MM.1S (cell line): ENCODE results near the gene POPDC3.

ENCODE experiments used
- DNase-seq: peaks from one replicate; pipeline ENCODE4 v3.0.0-alpha.2; 2015
- H2AFZ ChIP-seq: fragments of 300-600 bp; sonication (generic); 2 replicates; pipeline ENCODE4 v1.6.0; 2016; ENCODE audit warnings: antibody characterized with exemption, low read length
- H3F3A ChIP-seq: fragments of 300-600 bp; sonication (generic); 2 replicates; pipeline ENCODE4 v1.6.1; 2016; ENCODE audit warnings: mild to moderate bottlenecking, antibody characterized with exemption, low read length, moderate library complexity, mixed read lengths; ENCODE audit not compliant: insufficient read depth
- H3K27ac ChIP-seq: fragments of 300-600 bp; sonication (generic); 2 replicates; pipeline ENCODE4 v1.5.1; 2016; ENCODE audit warnings: mild to moderate bottlenecking, low read length
- H3K27me3 ChIP-seq: fragments of 300-600 bp; sonication (generic); replicated peaks from 2 replicates; pipeline ENCODE4 v1.6.0; 2016; ENCODE audit warnings: low read length; ENCODE audit not compliant: insufficient read depth
- H3K36me3 ChIP-seq: fragments of 300-600 bp; sonication (generic); replicated peaks from 2 replicates; pipeline ENCODE4 v1.6.1; 2016; ENCODE audit warnings: mild to moderate bottlenecking, low read length, mixed read lengths; ENCODE audit not compliant: insufficient read depth
- H3K4me1 ChIP-seq: fragments of 300-600 bp; sonication (generic); 2 replicates; pipeline ENCODE4 v1.6.1; 2016; ENCODE audit warnings: low read length, mixed read lengths
- H3K4me2 ChIP-seq: fragments of 300-600 bp; sonication (generic); 2 replicates; pipeline ENCODE4 v1.6.0; 2016; ENCODE audit warnings: low read depth, low read length
- H3K4me3 ChIP-seq: fragments of 300-600 bp; sonication (generic); 2 replicates; pipeline ENCODE4 v1.5.1; 2016; ENCODE audit warnings: low read length, mixed read lengths
- H3K79me2 ChIP-seq: fragments of 300-600 bp; sonication (generic); 2 replicates; pipeline ENCODE4 v1.6.1; 2016; ENCODE audit warnings: mixed run types, low read length, mixed read lengths
- H3K9ac ChIP-seq: fragments of 300-600 bp; sonication (generic); 2 replicates; pipeline ENCODE4 v1.6.1; 2016; ENCODE audit warnings: low read length, mixed read lengths
- H3K9me2 ChIP-seq: fragments of 300-600 bp; sonication (generic); replicated peaks from 2 replicates; pipeline ENCODE4 v1.6.1; 2016; ENCODE audit warnings: mild to moderate bottlenecking, low read length, mixed read lengths; ENCODE audit not compliant: insufficient read depth
- H3K9me3 ChIP-seq: fragments of 300-600 bp; sonication (generic); replicated peaks from 2 replicates; pipeline ENCODE4 v1.6.1; 2016; ENCODE audit warnings: mild to moderate bottlenecking, low read length, mixed read lengths; ENCODE audit not compliant: insufficient read depth
- H4K20me1 ChIP-seq: fragments of 300-600 bp; sonication (generic); 2 replicates; pipeline ENCODE4 v1.6.1; 2016; ENCODE audit warnings: mild to moderate bottlenecking, low read length, moderate library complexity, mixed read lengths; ENCODE audit not compliant: insufficient read depth
- EZH2 ChIP-seq: fragments of 300-600 bp; sonication (generic); optimal IDR thresholded peaks from 2 replicates; pipeline ENCODE3; 2017; ENCODE audit warnings: low read depth, mild to moderate bottlenecking, antibody characterized with exemption, low read length, mixed read lengths
- EZH2phosphoT487 ChIP-seq: fragments of 300-600 bp; sonication (generic); IDR thresholded peaks from 2 replicates; pipeline ENCODE4 v1.6.1; 2018; ENCODE audit warnings: antibody characterized with exemption, low read length
- TF ChIP-seq, protein P1 (sequence below): fragments of 300-600 bp; sonication (generic); IDR thresholded peaks from 2 replicates; pipeline ENCODE4 v1.5.1; 2016; ENCODE audit warnings: antibody characterized with exemption, low read length, mixed read lengths

POPDC3 gene

DNA sequence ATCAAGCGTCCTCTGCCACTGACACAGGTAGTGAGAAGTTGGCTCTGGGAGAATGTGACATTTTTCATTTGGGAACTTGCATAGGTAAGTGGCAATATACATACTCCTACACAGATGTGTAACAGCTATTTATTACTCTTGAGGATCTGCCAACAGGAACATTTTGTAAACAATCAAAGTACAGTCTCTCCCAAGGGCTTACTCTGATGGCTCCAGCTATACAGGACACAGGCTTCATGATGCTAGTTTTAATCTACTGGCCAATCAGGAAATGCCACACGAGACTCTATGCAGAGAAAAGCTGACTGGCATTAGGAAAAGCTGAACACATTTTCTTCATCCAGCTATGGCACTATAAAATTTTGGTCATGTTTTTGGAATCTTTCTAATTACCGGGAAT lies 57.8 kb downstream of the POPDC3 start:
- Histone ChIP-seq H3K9me3 (no peaks in the 10 kb centered on the region), H3K27ac (no peak overlapping the region), H2AFZ (no peak overlapping the region), H3K79me2 (no peaks in the 10 kb centered on the region), H3K9ac (no peak overlapping the region), H3K4me3 (no peak overlapping the region), H3F3A (no peaks in the 10 kb centered on the region), H3K4me1 (no peaks in the 10 kb centered on the region), H3K36me3 (no peaks in the 10 kb centered on the region), H4K20me1 (no peaks in the 10 kb centered on the region), H3K4me2 (no peak overlapping the region), H3K9me2 (no peaks in the 10 kb centered on the region), H3K27me3 (no peaks in the 10 kb centered on the region)
- TF ChIP-seq EZH2 (no peak), EZH2phosphoT487 (no peak)
- TF ChIP-seq, protein P1, sequence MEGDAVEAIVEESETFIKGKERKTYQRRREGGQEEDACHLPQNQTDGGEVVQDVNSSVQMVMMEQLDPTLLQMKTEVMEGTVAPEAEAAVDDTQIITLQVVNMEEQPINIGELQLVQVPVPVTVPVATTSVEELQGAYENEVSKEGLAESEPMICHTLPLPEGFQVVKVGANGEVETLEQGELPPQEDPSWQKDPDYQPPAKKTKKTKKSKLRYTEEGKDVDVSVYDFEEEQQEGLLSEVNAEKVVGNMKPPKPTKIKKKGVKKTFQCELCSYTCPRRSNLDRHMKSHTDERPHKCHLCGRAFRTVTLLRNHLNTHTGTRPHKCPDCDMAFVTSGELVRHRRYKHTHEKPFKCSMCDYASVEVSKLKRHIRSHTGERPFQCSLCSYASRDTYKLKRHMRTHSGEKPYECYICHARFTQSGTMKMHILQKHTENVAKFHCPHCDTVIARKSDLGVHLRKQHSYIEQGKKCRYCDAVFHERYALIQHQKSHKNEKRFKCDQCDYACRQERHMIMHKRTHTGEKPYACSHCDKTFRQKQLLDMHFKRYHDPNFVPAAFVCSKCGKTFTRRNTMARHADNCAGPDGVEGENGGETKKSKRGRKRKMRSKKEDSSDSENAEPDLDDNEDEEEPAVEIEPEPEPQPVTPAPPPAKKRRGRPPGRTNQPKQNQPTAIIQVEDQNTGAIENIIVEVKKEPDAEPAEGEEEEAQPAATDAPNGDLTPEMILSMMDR = no peak
- no peak for DNase-seq

DNA sequence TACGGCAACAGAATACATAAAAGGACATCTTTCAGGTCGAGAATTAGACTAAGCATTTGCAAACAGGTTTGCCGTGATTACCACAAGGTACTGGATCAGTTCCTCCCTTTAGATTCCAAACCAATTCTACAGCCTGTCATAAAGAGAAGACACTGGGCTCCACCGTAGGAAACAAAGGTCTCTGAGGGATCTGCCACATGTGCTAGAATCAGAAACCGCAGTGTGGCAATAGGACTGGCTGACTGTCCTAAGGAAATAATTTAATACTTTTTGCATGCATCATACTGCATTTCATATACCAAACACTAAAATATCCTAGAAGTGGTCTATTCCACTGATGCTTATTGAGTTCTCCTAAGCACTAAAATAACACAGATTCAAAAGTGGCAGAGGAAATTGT lies 59.2 kb downstream of the POPDC3 start:
- Histone ChIP-seq H3K9ac (no peak overlapping the region), H3K79me2 (no peaks in the 10 kb centered on the region), H3K27ac (no peak overlapping the region), H3K9me3 (no peaks in the 10 kb centered on the region), H3K4me2 (no peak overlapping the region), H2AFZ (no peak overlapping the region), H4K20me1 (no peaks in the 10 kb centered on the region), H3K36me3 (no peaks in the 10 kb centered on the region), H3K4me1 (no peaks in the 10 kb centered on the region), H3K4me3 (no peak overlapping the region), H3F3A (no peaks in the 10 kb centered on the region), H3K9me2 (no peaks in the 10 kb centered on the region), H3K27me3 (no peaks in the 10 kb centered on the region)
- TF ChIP-seq EZH2phosphoT487 = no peak
- DNase-seq = no peak

GRCh38 chr6:105116150-105116549 lies 63.7 kb downstream of the POPDC3 start:
- H3K27ac ChIP-seq = no peak overlapping the region
- H4K20me1 ChIP-seq = no peaks in the 10 kb centered on the region
- TF ChIP-seq EZH2 (no peak), EZH2phosphoT487 (no peak)
- TF ChIP-seq, protein P1 = no peak
- no peaks in the 10 kb centered on the region for H3K36me3 ChIP-seq
- H3K27me3 ChIP-seq = no peaks in the 10 kb centered on the region
- H3K4me3 ChIP-seq = no peak overlapping the region
- no peak overlapping the region for H2AFZ ChIP-seq
- no peak overlapping the region for H3K9ac ChIP-seq
- no peak overlapping the region for H3K4me2 ChIP-seq
- H3F3A ChIP-seq = peaks cover 1% of the 10 kb centered on the region
- H3K9me2 ChIP-seq = no peaks in the 10 kb centered on the region
- no peak for DNase-seq
- H3K4me1 ChIP-seq = peaks cover 5% of the 10 kb centered on the region
- no peaks in the 10 kb centered on the region for H3K79me2 ChIP-seq
- no peaks in the 10 kb centered on the region for H3K9me3 ChIP-seq

DNA sequence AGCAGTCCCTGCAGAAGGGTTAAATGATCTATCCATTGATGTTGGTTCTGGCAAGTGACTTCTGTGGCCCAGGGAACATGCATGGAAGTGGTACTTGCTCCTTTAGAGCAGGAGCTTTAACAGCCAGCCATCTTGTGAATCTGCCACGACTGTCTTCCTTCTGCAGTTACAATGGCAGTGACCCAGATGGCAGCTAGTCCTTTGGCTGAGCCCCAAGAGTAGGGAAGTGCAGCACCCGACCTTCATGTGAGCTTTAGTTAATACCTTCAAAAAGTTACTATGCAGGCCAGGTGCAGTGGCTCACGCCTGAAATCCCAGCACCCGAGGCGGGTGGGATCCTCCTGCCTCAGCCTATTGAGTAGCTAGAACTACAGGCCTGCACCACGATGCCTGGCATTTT lies 66.4 kb downstream of the POPDC3 start:
- no peaks in the 10 kb centered on the region for H3K36me3 ChIP-seq
- no peak overlapping the region for H3K4me3 ChIP-seq
- H3K9ac ChIP-seq = no peak overlapping the region
- H4K20me1 ChIP-seq = no peaks in the 10 kb centered on the region
- H3K9me2 ChIP-seq = no peaks in the 10 kb centered on the region
- H3K9me3 ChIP-seq = no peaks in the 10 kb centered on the region
- H3K27ac ChIP-seq = no peak overlapping the region
- TF ChIP-seq, protein P1 = no peak
- TF ChIP-seq EZH2 (no peak), EZH2phosphoT487 (no peak)
- no peaks in the 10 kb centered on the region for H3K27me3 ChIP-seq
- DNase-seq = no peak
- no peaks in the 10 kb centered on the region for H3K79me2 ChIP-seq
- H2AFZ ChIP-seq = no peak overlapping the region
- H3K4me1 ChIP-seq = peaks cover 21% of the 10 kb centered on the region
- H3F3A ChIP-seq = peaks cover 16% of the 10 kb centered on the region
- H3K4me2 ChIP-seq = no peak overlapping the region
